Adrenal gland (tissue), 19 donors: ENCODE results near the gene ABHD16A. TPM values are rescaled to one million over a fixed set of nuclear protein-coding genes. Genes with fewer than 3 reads are reported as not detected.

Source experiments
- DNase-seq, 7 donors: peaks; one replicate each; pipeline ENCODE4 v3.0.0-alpha.2; 2019 to 2020
- H3K27ac ChIP-seq, 5 donors: fragments of 200-600 bp; sonication (generic) in 4 of 5; 1 replicate in 3 of 5; 2 replicates in 2 of 5; pipeline versions ENCODE4 v1.5.1 to v1.8.0; 2016 to 2020; ENCODE audit warnings: mild to moderate bottlenecking in 1 of 5
- H3K27me3 ChIP-seq: fragments of 200-600 bp; 2 replicates; pipeline ENCODE4 v1.8.0; 2021
- H3K36me3 ChIP-seq, 2 donors: fragments of 200-600 bp; replicated peaks in 1 of 2; 1 replicate in 1 of 2; 2 replicates in 1 of 2; pipeline versions ENCODE4 v1.5.1 to v1.8.0; 2018 to 2022
- H3K4me1 ChIP-seq, 2 donors: fragments of 200-600 bp; replicated peaks in 1 of 2; 1 replicate in 1 of 2; 2 replicates in 1 of 2; pipeline versions ENCODE4 v1.5.1 to v1.8.0; 2018 to 2021
- H3K4me3 ChIP-seq, 4 donors: fragments of 200-600 bp; sonication (generic) in 3 of 4; one replicate each; pipeline ENCODE4 v1.5.1; 2016 to 2018
- H3K9me3 ChIP-seq, 3 donors: fragments of 200-600 bp; sonication (generic) in 1 of 3; replicated peaks in 1 of 3; 1 replicate in 2 of 3; 2 replicates in 1 of 3; pipeline versions ENCODE4 v1.5.1 to v1.8.0; 2016 to 2021
- CTCF ChIP-seq, 6 experiments: fragments of 450-650 bp in 4 of 6; fragments of 200-600 bp in 2 of 6; sonication (generic) in 1 of 6; IDR thresholded peaks; 1 replicate in 5 of 6; 2 replicates in 1 of 6; pipeline versions ENCODE4 v1.5.1 to v1.8.0; 2016 to 2021; ENCODE audit warnings: antibody characterized with exemption in 6 of 6, mild to moderate bottlenecking in 2 of 6, moderate library complexity in 1 of 6
- POLR2A ChIP-seq, 2 donors: fragments of 450-650 bp; IDR thresholded peaks; one replicate each; pipeline ENCODE4 v1.6.1; 2017; ENCODE audit warnings: antibody characterized with exemption in 2 of 2, mild to moderate bottlenecking in 2 of 2, moderate library complexity in 1 of 2
- WGBS, 4 donors: extraction: QIAGEN DNeasy Blood & Tissue Kit in 2 of 4; methylation state at CpG; one replicate each; pipeline versions ENCODE4 v1.1.5 to v1.1.7; 2013 to 2017; 5-methylcytosine and 5-hydroxymethylcytosine counted together
- intact Hi-C, 2 donors: fragments of 100-400 bp; cut with DNase I; formaldehyde crosslinking; loops; one replicate each; pipeline versions ENCODE4 v1.14.1 to v1.15.0; 2022 to 2023
- long read RNA-seq, 10 donors: library from polyadenylated mRNA in 3 of 10; unstranded in 2 of 10; stranded (forward) in 1 of 10; transcript quantifications; one replicate each; pipeline ENCODE4 v2.0.0 and lab custom pipeline, GENCODE V29; 2021 to 2026
- polyA plus RNA-seq, 3 donors: library from polyadenylated mRNA; stranded (reverse); fragments of 200-250 nt in 2 of 3; fragments of 350-450 nt in 1 of 3; fragmentation: Illumina TruSeq in 1 of 3; extraction: RNeasy Lipid Tissue Mini Kit (QIAGEN cat#74804) in 1 of 3; gene quantifications; one replicate each; pipeline ENCODE4 v1.2.3, GENCODE V29; 2013 to 2014
- total RNA-seq, 9 donors: library from RNA; depleted of rRNA in 4 of 9; stranded (reverse); fragments of >200 nt in 4 of 9; fragments of 120-200 nt in 1 of 9; fragmentation: NEBNext Ultra II Directional in 1 of 9; extraction: Animal tissue kit (Norgen Biotek cat#: 25700) in 1 of 9; gene quantifications; one replicate each; pipeline versions ENCODE4 v1.1.0 to v1.2.4, GENCODE V29; 2013 to 2023
- donor health status: healthy with polysubstance abuse.
- donor health status: Bipolar disorder and iron deficiency.
- donor health status: DM: yes; HTN: yes; CAD: no.
- donor health status: DM: no; HTN: no; CAD: no.
- donor health status: DM: no; HTN: no; CAD: no.
- donor health status: DM: yes; HTN: yes; CAD: no.

Gene ABHD16A
- total RNA-seq = 10 to 100 TPM; 48.0 to 64.4 (median 54.9) TPM
- 10 to 100 TPM; 38.7 to 73.1 (median 62.9) TPM for polyA plus RNA-seq
- long read RNA-seq, donor 1, transcript ABHD16A-201 (20 exons, 2,103 nt) = major isoform, 16 of 17 reads
- long read RNA-seq, donor 1, partial matches to known transcripts = 0 of 17 reads
- long read RNA-seq, donor 1, other reads (novel, unspliced or antisense) = 0 of 17 reads
- long read RNA-seq, donor 2, transcript ABHD16A-201 (20 exons, 2,103 nt) = major isoform, 7 of 8 reads
- long read RNA-seq, donor 2, partial matches to known transcripts = 0 of 8 reads
- long read RNA-seq, donor 2, other reads (novel, unspliced or antisense) = 0 of 8 reads
- long read RNA-seq, donor 3, transcript ABHD16A-201 (20 exons, 2,103 nt) = major isoform, 10 of 10 reads
- long read RNA-seq, donor 3, partial matches to known transcripts = 0 of 10 reads
- long read RNA-seq, donor 3, other reads (novel, unspliced or antisense) = 0 of 10 reads
- long read RNA-seq, donor 4, transcript ABHD16A-201 (20 exons, 2,103 nt) = major isoform, 33 of 35 reads
- long read RNA-seq, donor 4, partial matches to known transcripts = 0 of 35 reads
- long read RNA-seq, donor 4, other reads (novel, unspliced or antisense) = 2 of 35 reads
- long read RNA-seq, donor 5, transcript ABHD16A-201 (20 exons, 2,103 nt) = major isoform, 58 of 135 reads
- long read RNA-seq, donor 5, partial matches to known transcripts = 5 of 135 reads
- long read RNA-seq, donor 5, other reads (novel, unspliced or antisense) = 70 of 135 reads
- long read RNA-seq, donor 6, transcript ABHD16A-201 (20 exons, 2,103 nt) = major isoform, 15 of 24 reads
- long read RNA-seq, donor 6, partial matches to known transcripts = 2 of 24 reads
- long read RNA-seq, donor 6, other reads (novel, unspliced or antisense) = 7 of 24 reads
- long read RNA-seq, donor 7, transcript ABHD16A-201 (20 exons, 2,103 nt) = major isoform, 7 of 8 reads
- long read RNA-seq, donor 7, partial matches to known transcripts = 0 of 8 reads
- long read RNA-seq, donor 7, other reads (novel, unspliced or antisense) = 0 of 8 reads
- long read RNA-seq, donor 8, transcript ABHD16A-201 (20 exons, 2,103 nt) = major isoform, 27 of 34 reads
- long read RNA-seq, donor 8, partial matches to known transcripts = 5 of 34 reads
- long read RNA-seq, donor 8, other reads (novel, unspliced or antisense) = 0 of 34 reads
- long read RNA-seq, donor 9, transcript ABHD16A-201 (20 exons, 2,103 nt) = major isoform, 11 of 12 reads
- long read RNA-seq, donor 9, partial matches to known transcripts = 0 of 12 reads
- long read RNA-seq, donor 9, other reads (novel, unspliced or antisense) = 0 of 12 reads
- long read RNA-seq, donor 10, transcript ABHD16A-201 (20 exons, 2,103 nt) = major isoform, 6 of 6 reads
- long read RNA-seq, donor 10, partial matches to known transcripts = 0 of 6 reads
- long read RNA-seq, donor 10, other reads (novel, unspliced or antisense) = 0 of 6 reads

DNA sequence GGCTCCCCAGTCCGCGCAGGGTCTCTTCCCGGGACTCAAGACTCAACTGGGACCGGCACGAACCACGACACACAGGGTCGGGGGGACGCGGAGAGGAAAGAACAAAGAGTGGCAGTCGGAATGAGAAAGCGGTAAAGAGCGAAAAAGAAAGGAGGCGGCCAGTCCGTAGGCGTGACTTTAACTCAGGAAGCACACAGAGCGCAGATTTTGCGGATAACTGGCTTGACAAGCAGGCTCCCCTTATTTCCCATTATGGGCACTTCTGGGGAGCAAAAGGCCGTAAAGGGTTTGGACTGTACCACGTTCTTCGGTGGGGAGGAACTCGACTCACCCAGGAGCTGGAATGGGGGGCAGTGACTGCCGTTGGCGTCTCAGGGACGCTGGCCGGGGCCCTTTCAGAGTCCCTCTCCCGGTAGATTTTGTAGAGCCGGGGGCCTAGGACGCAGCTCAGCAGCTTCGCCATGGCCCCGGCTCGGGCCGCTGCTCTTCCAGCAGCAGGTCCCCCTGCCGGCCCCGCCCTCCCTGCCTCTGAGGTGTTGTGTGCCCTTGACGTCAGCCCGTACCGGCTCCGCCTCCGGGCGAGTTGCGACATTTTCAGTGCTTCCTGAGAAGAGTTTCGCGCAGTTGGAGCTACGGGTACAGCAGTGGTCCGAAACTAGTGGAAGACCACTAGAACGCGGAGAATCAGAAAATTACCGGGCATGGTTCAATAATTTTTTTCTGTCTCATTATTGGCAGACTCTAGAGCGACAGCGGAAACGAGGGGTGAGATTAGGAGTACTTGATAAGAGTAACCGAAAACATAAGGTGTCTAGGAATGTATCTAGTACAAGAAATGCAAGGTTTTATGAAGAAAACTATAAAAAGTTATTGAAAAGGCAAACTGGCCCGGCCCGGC is at the start of gene ABHD16A:
Gene ABHD16A, minus strand, starts transcription at position 506 of the 898 bp plus-strand sequence. Its CDS starts 43 bp downstream, at position 463.
- Histone ChIP-seq H3K4me1 (peaks cover 8 to 25% of the 10 kb centered on the region in 2 donors), H3K9me3 (no peaks in the 10 kb centered on the region), H3K27ac (peak within 1 kb of the TSS; percentile 90 to 99 (median 96)), H3K36me3 (peaks cover 0 to 15% of the 10 kb centered on the region in 2 donors), H3K4me3 (peak within 1 kb of the TSS; percentile 58 to 84 (median 80)), H3K27me3 (no peaks in the 10 kb centered on the region)
- DNase-seq = peak; percentile 98 to 100 (median 99)
- WGBS, 4 donors = 1% methylated on average over 42 to 54 of the region's 54 CpGs
- TF ChIP-seq POLR2A (IDR thresholded peaks at IDR 0.05) (peak; percentile 91), CTCF (IDR thresholded peaks at IDR 0.05) (peak in 3 of 6 experiments; percentile 12 to 19 (median 18))
- intact Hi-C loops = no loop called here

GRCh38 chr6:31752739-31753319 is 49.7 kb upstream of the ABHD16A start:
- Histone ChIP-seq H3K9me3 (no peaks in the 10 kb centered on the region), H3K4me1 (no peaks in the 10 kb centered on the region), H3K27ac (no peak overlapping the region), H3K4me3 (no peak overlapping the region), H3K36me3 (no peaks in the 10 kb centered on the region), H3K27me3 (no peaks in the 10 kb centered on the region)
- TF ChIP-seq POLR2A (IDR thresholded peaks at IDR 0.05) (no peak), CTCF (IDR thresholded peaks at IDR 0.05) (no peak)
- DNase-seq = no peak
- intact Hi-C loops = no loop called here
- WGBS, 4 donors = 57 to 63% (median 59%) methylated on average over 8 of the region's 8 CpGs

GRCh38 chr6:31750411-31751022 is 47.4 kb upstream of the ABHD16A start:
- Histone ChIP-seq H3K27ac (no peak overlapping the region), H3K9me3 (no peaks in the 10 kb centered on the region), H3K4me3 (no peak overlapping the region), H3K27me3 (no peaks in the 10 kb centered on the region), H3K4me1 (no peaks in the 10 kb centered on the region), H3K36me3 (no peaks in the 10 kb centered on the region)
- TF ChIP-seq CTCF (IDR thresholded peaks at IDR 0.05) (no peak), POLR2A (IDR thresholded peaks at IDR 0.05) (no peak)
- DNase-seq = no peak
- intact Hi-C loops = no loop called here
- 90 to 94% (median 92%) methylated on average over 7 of the region's 7 CpGs for WGBS, 4 donors
